ENCODE measurements around the gene SLC52A3.
"Not testable (repeated sequence)": the region's sequence is repeated elsewhere in the genome, so short reads cannot be mapped to it uniquely, and the experiment has no call there.

Gene SLC52A3

GRCh38 chr20:768426-768978 lies at the start of gene SLC52A3:
SLC52A3 (minus strand) TSS chr20:768500; CDS start chr20:765774, 2,726 bp downstream.
- no peak for DNase-seq (ENCODE audit: low read depth)

DNA sequence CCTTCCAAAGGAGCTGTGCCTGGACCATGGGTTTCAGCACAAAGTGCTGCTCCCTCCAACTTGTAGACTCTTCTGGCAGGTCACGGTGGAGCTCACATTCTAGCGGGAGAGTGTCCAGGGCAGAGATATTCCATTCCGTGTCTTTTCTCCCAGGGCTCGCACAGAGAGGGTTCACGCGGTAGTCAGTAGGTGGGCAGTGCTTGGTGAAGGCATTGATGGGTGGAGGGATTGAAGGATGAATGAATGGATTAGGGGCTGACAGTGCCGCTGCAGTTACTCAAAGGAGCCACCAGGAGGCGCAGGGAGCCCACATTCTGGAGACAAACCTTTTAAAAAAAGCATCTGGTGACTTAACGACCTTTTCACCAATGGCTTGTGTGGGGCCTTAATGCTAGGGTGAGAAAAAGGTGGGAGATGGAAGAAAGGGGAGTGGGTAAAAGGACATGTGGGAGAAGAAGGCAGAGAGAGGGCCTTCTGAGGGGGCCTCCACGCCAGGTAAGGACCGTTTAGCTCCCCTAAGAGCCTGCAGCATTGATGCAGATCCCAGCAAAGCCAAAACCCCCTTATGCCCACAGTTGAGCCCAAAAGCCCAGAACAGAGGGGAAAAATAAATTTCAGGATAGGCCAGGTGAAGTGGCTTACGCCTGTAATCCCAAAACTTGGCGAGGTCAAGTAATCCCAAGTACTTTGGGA lies 47.8 kb upstream of the SLC52A3 start:
- peak; percentile 38 for DNase-seq (ENCODE audit: low read depth)

- no peak for DNase-seq (ENCODE audit: low read depth)
Observed at GRCh38 chr20:815226-815625, 46.9 kb upstream of the SLC52A3 start.

GRCh38 chr20:813390-813789 lies 45.1 kb upstream of the SLC52A3 start:
- no peak for DNase-seq (ENCODE audit: low read depth)

DNA sequence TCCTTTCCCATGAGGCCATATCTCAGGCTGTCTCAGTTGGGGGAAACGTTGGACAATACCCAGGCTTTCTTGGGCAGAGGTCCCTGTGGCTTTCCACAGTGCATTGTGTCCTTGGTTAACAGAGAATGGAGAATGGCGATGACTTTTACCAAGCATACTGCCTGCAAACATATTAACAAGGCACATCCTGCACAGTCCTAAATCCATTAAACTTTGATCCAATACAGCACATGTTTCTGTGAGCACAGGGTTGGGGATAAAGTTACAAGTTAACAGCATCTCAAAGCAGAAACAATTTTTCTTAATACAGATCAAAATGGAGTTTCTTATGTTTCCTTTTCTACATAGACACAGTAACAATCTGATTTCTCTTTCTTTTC lies 44.1 kb upstream of the SLC52A3 start:
- not testable (repeated sequence) for DNase-seq (ENCODE audit: low read depth)

- not testable (repeated sequence) for DNase-seq (ENCODE audit: low read depth)
Observed at GRCh38 chr20:811776-812434, 43.6 kb upstream of the SLC52A3 start.

DNA sequence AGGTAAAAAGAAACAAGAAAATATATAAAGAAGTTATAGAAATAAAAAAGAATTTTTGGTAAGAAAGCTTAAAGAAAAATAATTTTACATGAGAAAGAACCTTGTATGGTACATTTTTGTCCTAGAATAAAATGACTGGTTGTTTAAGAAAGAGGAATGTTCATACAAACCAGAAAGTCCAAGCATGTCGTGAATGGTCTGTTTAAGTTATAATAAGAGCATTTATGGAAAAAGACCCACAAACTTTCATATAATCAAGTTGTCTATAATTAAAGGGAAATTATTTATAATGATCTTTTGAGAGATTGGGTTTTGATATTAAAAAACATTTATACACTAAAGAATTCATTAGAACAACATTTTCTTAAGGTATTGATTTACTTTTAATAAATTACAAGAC lies 37.4 kb upstream of the SLC52A3 start:
- DNase-seq (ENCODE audit: low read depth) = no peak

DNA sequence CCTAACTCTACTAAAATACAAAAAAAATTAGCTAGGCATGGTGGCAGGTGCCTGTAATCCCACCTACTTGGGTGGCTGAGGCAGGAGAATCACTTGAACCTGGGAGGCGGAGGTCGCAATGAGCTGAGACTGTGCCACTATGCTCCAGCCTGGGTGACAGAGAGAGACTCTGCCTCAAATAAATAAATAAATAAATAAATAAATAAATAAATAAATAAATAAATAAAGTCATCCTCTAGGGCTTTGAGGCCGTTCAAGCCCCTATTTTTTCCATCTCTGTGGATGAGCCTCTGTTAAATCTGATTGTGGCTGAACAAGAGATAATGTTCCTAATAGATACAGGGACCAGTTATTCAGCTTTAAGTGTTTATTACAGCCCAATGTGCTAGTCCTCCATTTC lies 33.4 kb upstream of the SLC52A3 start:
- no peak for DNase-seq (ENCODE audit: low read depth)

- not testable (repeated sequence) for DNase-seq (ENCODE audit: low read depth)
Observed at GRCh38 chr20:800026-800425, 31.7 kb upstream of the SLC52A3 start.

- not testable (repeated sequence) for DNase-seq (ENCODE audit: low read depth)
Observed at GRCh38 chr20:798746-799145, 30.4 kb upstream of the SLC52A3 start.

GRCh38 chr20:796921-797320 lies 28.6 kb upstream of the SLC52A3 start:
- no peak for DNase-seq (ENCODE audit: low read depth)

- no peak for DNase-seq (ENCODE audit: low read depth)
Observed at GRCh38 chr20:792248-792647, 23.9 kb upstream of the SLC52A3 start.

DNA sequence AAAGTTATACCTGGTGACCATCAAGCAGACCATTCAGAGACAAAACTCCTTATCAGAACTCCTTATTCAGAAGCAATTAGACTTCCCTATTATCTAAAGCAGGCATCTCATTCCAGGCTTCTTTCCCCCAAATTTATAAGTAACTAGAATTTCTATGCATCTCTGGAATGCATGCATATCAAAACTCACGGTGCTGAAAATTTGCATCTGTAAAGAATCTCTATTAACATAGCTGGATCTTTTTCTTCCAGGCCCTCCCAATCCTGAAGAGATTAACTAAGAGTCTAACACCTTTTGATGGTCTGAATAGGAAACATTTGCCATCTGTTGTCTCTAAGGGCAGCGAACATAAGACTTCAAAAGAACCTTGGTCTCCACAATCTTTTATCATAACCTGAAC lies 22.8 kb upstream of the SLC52A3 start:
- DNase-seq (ENCODE audit: low read depth) = no peak

DNA sequence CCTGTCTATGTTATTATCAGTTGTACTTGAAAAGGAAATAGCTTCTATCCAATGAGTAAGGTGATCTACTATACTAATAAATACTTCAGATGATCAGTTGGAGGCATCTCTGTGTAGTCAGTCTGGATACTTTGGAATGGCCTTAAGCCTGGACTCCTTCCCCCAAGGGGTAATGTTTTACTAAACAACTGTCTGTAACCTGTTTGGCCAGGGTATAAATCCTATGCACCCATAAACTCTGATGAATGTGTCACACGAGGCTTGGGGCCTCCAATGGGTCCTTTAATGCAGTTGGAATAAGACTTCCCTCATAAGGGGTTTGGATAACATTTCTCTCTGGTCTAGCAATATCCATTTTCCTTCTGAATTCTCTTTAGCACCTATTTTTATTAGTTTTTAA lies 19.5 kb upstream of the SLC52A3 start:
- no peak for DNase-seq (ENCODE audit: low read depth)

GRCh38 chr20:779771-780170 lies 11.5 kb upstream of the SLC52A3 start:
- DNase-seq (ENCODE audit: low read depth) = no peak

DNA sequence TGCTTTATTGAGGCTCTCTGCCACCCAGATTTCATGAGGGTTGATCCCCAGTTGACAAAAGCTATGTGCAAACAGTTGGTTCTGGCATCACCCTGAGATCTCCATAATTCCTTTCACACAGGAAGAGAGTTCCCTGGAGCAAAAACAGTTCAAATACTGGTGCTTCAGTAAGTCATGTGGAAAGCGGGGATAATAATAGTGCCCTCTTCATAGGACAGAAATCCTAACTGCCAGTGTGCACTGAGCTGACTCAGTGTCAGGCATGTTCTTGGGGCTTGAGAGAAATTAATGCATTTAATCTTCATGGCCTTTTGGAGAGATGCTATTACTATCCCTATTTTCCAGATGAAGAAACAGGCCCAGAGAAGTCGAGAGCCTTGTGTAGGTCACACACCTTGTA lies 7.9 kb upstream of the SLC52A3 start:
- no peak for DNase-seq (ENCODE audit: low read depth)

DNA sequence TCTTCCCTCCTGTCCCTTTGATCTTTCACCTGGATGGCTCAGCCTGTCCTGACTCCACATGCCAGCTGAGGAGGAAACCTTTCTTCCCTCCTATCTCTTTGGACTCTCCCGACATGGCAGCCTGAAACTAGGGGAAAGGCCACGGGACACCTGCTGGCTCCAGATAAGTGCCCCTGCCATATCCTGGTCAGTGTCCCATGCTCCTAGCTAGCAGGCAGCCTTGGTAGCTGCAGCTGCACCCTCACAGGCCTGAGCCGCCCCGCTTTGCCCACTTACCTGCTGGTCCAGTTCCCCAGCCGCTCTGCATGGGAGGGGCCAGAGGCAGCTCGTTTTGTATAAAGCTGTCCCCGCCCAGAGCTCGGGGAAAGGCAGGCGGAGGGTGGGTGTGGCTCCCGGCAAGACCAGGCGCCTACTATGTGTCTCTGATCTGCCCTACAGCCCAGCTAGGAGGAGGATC lies 7.4 kb upstream of the SLC52A3 start:
- no peak for DNase-seq (ENCODE audit: low read depth)

DNA sequence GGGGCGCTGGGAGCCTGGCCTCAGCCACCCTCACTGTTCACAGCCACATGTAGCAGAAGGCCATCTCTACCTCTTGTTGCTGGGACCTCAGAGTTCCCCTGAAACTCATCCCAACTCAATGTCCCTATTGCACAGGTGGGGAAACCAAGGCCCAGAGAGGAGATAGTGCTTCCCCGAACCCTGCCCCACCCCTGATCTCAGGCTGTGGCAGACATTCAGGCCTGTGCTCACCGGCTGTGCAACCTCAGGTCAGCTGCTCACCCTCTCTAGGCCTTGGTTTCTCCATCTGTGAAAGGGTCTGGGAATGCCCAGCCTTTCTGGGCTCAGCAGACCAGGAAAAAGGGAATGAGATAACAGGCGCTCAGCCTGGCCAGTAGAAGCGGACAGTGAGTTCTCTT lies 6.4 kb upstream of the SLC52A3 start:
- DNase-seq (ENCODE audit: low read depth) = no peak

GRCh38 chr20:774016-774659 lies 5.8 kb upstream of the SLC52A3 start:
- DNase-seq (ENCODE audit: low read depth) = no peak

- no peak for DNase-seq (ENCODE audit: low read depth)
Observed at GRCh38 chr20:772806-773205, 4.5 kb upstream of the SLC52A3 start.

DNA sequence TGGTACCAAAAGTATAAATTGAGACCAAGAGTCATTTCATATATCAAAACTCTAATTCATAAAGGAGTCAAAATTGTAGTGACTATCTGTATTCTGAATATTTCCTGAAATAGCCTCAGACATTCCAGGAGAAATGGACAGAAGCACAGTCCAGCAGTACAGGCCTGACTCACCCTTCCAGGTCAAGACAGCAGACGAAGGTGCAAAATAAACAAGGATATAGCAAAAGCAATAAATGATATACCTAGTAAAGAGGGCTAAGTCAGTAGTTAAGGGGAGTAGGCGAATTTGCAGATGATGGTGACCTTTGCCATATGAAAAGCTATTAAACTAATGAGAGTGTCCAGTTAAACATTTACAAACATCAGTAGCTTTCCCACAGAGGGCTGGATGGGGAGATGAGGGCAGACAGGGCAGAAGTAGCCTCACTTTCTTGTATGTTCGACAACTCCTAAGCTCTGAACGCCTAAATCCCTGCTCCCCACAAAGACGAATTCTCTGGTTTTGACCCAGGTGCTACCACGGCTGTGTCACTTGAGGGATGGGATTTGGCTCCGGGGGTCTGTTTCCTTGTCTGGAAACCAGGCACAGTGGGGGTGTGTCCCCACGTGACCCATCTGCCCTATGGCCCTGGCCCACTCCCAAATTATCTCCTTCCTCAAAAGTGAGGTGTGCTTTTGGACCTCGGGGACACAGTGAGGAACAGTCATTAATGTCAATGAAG lies 3.6 kb upstream of the SLC52A3 start:
- no peak for DNase-seq (ENCODE audit: low read depth)

DNA sequence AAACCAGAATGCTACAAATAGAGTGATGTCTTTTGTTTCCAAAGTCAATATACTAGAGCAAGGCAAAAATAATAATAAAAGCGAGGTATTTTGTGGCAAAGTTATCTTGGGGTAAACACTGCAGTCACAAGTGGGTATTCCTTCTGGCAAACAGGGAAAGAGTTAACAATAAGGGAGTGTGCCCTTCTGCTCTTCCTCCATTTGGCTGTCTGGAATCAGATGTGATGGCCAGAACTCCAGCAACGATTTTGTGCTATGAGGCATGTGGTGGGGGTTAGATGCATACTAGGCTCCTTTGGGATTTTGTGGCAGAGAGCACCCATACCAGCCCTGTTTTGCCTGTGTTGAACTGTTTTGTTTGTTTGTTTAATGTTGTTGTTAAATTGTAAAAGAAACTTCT lies 2.4 kb upstream of the SLC52A3 start:
- DNase-seq (ENCODE audit: low read depth) = no peak
